ENCODE measurements around the gene SUMO3.
A peak's percentile ranks its signal among the peaks of the same experiment; 100 is the strongest.

Gene SUMO3

GRCh38 chr21:44795342-44795741 lies 22.5 kb downstream of the SUMO3 start:
- no peak overlapping the region for H3K27ac ChIP-seq
- no peaks in the 10 kb centered on the region for H3K9me3 ChIP-seq (ENCODE audit: severe bottlenecking)
- no peak overlapping the region for H3K4me3 ChIP-seq (ENCODE audit: low read depth, low read length)
- H3K36me3 ChIP-seq: peaks cover 42% of the 10 kb centered on the region
- no peaks in the 10 kb centered on the region for H3K27me3 ChIP-seq (ENCODE audit: insufficient read depth, low read depth, severe bottlenecking)
- no peak for TF ChIP-seq CTCF (IDR thresholded peaks at IDR 0.05; ENCODE audit: low read depth, low read length)
- no peak for DNase-seq

GRCh38 chr21:44793592-44794374 lies 24.1 kb downstream of the SUMO3 start:
- Histone ChIP-seq H3K9me3 (ENCODE audit: severe bottlenecking) (no peaks in the 10 kb centered on the region), H3K36me3 (peaks cover 31% of the 10 kb centered on the region), H3K4me3 (ENCODE audit: low read depth, low read length) (no peak overlapping the region), H3K27ac (no peak overlapping the region), H3K27me3 (ENCODE audit: insufficient read depth, low read depth, severe bottlenecking) (no peaks in the 10 kb centered on the region)
- TF ChIP-seq CTCF (IDR thresholded peaks at IDR 0.05; ENCODE audit: low read depth, low read length): no peak
- DNase-seq: no peak

- Histone ChIP-seq H3K4me3 (ENCODE audit: low read depth, low read length) (no peak overlapping the region), H3K9me3 (ENCODE audit: severe bottlenecking) (no peaks in the 10 kb centered on the region), H3K27me3 (ENCODE audit: insufficient read depth, low read depth, severe bottlenecking) (no peaks in the 10 kb centered on the region), H3K36me3 (peaks cover 23% of the 10 kb centered on the region), H3K27ac (peak overlapping the region; percentile 9)
- DNase-seq: peak; percentile 69
- peak; percentile 66 for TF ChIP-seq CTCF (IDR thresholded peaks at IDR 0.05; ENCODE audit: low read depth, low read length)
These were observed 24.9 kb downstream of the SUMO3 start for GRCh38 chr21:44792702-44793591.

GRCh38 chr21:44791993-44792392 lies 25.9 kb downstream of the SUMO3 start:
- no peak overlapping the region for H3K4me3 ChIP-seq (ENCODE audit: low read depth, low read length)
- H3K36me3 ChIP-seq: peaks cover 23% of the 10 kb centered on the region
- no peaks in the 10 kb centered on the region for H3K27me3 ChIP-seq (ENCODE audit: insufficient read depth, low read depth, severe bottlenecking)
- no peak for DNase-seq
- H3K27ac ChIP-seq: no peak overlapping the region
- TF ChIP-seq CTCF (IDR thresholded peaks at IDR 0.05; ENCODE audit: low read depth, low read length): no peak
- no peaks in the 10 kb centered on the region for H3K9me3 ChIP-seq (ENCODE audit: severe bottlenecking)

- Histone ChIP-seq H3K27ac (no peak overlapping the region), H3K4me3 (ENCODE audit: low read depth, low read length) (no peak overlapping the region), H3K27me3 (ENCODE audit: insufficient read depth, low read depth, severe bottlenecking) (no peaks in the 10 kb centered on the region), H3K36me3 (peaks cover 27% of the 10 kb centered on the region), H3K9me3 (ENCODE audit: severe bottlenecking) (no peaks in the 10 kb centered on the region)
- DNase-seq: no peak
- TF ChIP-seq CTCF (IDR thresholded peaks at IDR 0.05; ENCODE audit: low read depth, low read length): no peak
These were observed 26.6 kb downstream of the SUMO3 start for GRCh38 chr21:44791246-44791645.
